ENCODE data around the gene GMPR2.
A peak's percentile ranks its signal among the peaks of the same experiment; 100 is the strongest.
"Not testable (repeated sequence)": the region's sequence is repeated elsewhere in the genome, so short reads cannot be mapped to it uniquely, and the experiment has no call there.

The GMPR2 gene

DNA sequence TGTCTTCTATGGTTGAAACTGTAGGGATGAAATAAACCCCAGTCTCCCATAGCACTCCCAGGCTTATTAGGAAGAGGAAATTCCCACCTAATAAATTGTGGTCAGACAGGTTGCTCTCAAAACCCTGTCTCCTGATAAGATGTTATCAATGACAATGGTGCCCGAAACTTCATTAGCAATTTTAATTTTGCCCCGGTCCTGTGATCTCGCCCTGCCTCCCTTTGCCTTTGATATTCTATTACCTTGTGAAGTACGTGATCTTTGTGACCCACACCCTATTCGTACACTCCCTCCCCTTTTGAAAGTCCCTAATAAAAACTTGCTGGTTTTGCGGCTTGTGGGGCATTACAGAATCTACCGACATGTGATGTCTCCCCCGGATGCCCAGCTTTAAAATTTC, 30.2 kb upstream of the GMPR2 start:
- peaks cover 65% of the 10 kb centered on the region for H3K36me3 ChIP-seq (ENCODE audit: control insufficient read depth, insufficient read depth, low read length)
- H3K27ac ChIP-seq (ENCODE audit: low read depth, low read length): peak overlapping the region; percentile 86; the same call in 1 of the 2 replicates
- H3K4me3 ChIP-seq (ENCODE audit: low read depth, low read length): peak overlapping the region; percentile 33; the same call in 1 of the 2 replicates
- H3K27me3 ChIP-seq (ENCODE audit: control insufficient read depth, insufficient read depth, low read length); H3K4me1 ChIP-seq (ENCODE audit: control insufficient read depth, insufficient read depth, low read length): not testable (repeated sequence)
- peaks cover 14% of the 10 kb centered on the region for H3K9me3 ChIP-seq (ENCODE audit: control insufficient read depth, insufficient read depth, low read depth, low read length)
- H3K9ac ChIP-seq (ENCODE audit: low read length): peak overlapping the region; percentile 57

DNA sequence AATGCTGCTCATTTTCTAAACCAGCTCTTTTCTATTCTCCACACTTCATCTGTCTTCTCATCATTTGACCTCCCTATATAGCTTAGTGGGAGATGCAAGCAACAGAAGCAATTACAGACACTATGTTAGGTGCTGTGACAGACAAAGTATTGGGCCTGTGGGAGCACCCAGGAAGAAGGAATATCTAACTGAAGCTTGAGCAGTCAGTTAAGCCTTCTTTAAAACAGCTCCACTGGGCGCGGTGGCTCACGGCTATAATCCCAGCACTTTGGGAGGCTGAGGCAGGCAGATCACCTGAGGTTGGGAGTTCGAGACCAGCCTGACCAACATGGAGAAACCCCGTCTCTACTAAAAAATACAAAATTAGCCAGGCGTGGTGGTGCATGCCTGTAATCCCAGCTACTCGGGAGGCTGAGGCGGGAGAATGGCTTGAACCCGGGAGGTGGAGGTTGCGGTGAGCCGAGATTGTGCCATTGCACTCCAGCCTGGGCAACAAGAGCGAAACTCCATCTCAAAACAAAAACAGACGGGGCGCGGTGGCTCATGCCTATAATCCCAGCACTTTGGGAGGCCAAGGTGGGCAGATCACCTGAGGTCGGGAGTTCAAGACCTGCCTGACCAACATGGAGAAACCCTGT, 29.4 kb upstream of the GMPR2 start:
- Histone ChIP-seq H3K36me3 (ENCODE audit: control insufficient read depth, insufficient read depth, low read length) (peaks cover 73% of the 10 kb centered on the region), H3K4me3 (ENCODE audit: low read depth, low read length) (peak overlapping the region; percentile 33), H3K9ac (ENCODE audit: low read length) (peak overlapping the region; percentile 57), H3K27ac (ENCODE audit: low read depth, low read length) (peak overlapping the region; percentile 86), H3K9me3 (ENCODE audit: control insufficient read depth, insufficient read depth, low read depth, low read length) (peaks cover 14% of the 10 kb centered on the region)
- H3K4me1 ChIP-seq (ENCODE audit: control insufficient read depth, insufficient read depth, low read length); H3K27me3 ChIP-seq (ENCODE audit: control insufficient read depth, insufficient read depth, low read length): not testable (repeated sequence)

DNA sequence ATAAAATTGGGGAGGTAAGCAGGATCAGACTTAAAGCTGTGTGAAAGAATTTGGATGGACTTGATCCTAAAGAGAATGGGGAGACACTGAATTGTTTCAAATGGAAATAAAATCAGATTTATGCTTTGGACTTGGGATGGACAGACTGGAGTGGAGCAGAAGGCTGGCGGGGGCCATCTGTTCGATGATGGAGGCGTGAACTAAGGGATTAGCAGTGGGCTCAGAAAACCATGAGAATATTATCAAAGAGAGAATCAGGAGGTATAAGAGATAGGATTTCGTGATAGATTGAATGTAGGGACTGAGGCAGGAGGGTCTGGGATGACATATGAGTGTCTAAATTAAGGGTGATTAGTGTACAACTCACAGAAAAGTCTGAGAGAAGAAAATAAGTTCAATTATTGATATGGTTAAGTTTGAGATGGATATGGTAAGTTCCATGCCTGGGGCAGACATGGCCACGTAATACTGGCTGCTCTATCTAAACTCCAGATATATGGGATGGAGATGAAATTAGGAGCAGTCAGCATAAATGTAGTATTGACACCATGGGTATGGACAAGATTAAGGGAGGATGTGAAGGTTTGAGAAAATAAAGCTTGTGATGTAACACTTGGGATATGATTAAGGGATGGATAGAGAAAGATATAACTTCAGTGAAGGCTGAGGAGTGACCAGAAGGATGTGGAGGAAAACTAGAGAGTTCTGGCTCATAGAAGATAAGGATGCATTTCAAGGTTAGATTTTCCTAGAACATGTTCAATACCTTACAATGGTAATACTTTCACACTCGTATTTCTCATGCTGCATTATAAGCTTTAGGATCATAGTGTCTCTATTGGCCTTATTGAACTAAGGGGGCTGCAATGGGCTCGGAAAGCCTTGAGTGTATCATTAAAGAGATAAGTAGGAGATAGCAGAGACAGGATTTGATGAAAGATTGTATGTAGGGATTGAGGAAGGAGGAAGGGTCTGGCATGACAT, 28.3 kb upstream of the GMPR2 start:
- Histone ChIP-seq H3K9me3 (ENCODE audit: control insufficient read depth, insufficient read depth, low read depth, low read length) (peaks cover 14% of the 10 kb centered on the region), H3K4me1 (ENCODE audit: control insufficient read depth, insufficient read depth, low read length) (peaks cover 5% of the 10 kb centered on the region), H3K4me3 (ENCODE audit: low read depth, low read length) (no peak overlapping the region), H3K9ac (ENCODE audit: low read length) (no peak overlapping the region), H3K27me3 (ENCODE audit: control insufficient read depth, insufficient read depth, low read length) (no peaks in the 10 kb centered on the region), H3K27ac (ENCODE audit: low read depth, low read length) (no peak overlapping the region), H3K36me3 (ENCODE audit: control insufficient read depth, insufficient read depth, low read length) (peaks cover 75% of the 10 kb centered on the region)

DNA sequence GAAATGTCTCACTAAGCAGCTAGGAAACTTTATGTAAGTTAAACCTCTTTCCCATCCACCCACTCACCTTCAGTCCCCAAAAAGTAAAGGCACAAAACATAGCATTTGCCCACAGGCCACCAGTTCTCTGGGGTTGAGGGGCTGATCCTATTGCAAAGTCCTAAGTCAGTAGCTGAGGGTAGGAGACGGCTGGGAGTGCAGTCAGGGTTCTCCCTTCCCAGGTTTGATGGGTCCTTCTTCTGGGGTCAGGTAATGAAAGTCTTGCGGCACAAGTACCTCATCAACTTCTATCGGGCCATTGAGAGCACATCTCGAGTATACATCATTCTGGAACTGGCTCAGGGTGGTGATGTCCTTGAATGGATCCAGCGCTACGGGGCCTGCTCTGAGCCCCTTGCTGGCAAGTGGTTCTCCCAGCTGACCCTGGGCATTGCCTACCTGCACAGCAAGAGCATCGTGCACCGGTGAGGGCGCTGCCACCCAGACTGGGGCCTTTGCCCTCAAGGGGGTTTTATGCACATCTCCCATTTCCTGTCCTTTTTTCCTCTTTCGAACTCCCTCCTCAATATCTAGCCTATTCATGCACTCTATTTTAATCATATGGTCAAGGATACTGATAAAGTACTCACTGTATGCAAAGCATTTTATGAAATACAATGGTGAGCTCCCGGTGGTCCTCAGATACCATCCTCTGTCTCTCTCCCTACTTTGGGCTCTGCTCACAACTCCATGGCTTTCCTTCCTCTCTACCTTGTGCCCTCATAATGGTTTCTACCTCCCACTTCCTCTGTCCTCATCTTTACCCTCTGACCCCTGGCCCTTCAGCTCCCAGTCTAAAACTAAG, 26.2 kb upstream of the GMPR2 start:
- Histone ChIP-seq H3K9ac (ENCODE audit: low read length) (no peak overlapping the region), H3K27ac (ENCODE audit: low read depth, low read length) (no peak overlapping the region), H3K4me3 (ENCODE audit: low read depth, low read length) (no peak overlapping the region), H3K27me3 (ENCODE audit: control insufficient read depth, insufficient read depth, low read length) (no peaks in the 10 kb centered on the region), H3K4me1 (ENCODE audit: control insufficient read depth, insufficient read depth, low read length) (peaks cover 5% of the 10 kb centered on the region), H3K36me3 (ENCODE audit: control insufficient read depth, insufficient read depth, low read length) (peaks cover 78% of the 10 kb centered on the region), H3K9me3 (ENCODE audit: control insufficient read depth, insufficient read depth, low read depth, low read length) (peaks cover 9% of the 10 kb centered on the region)

DNA sequence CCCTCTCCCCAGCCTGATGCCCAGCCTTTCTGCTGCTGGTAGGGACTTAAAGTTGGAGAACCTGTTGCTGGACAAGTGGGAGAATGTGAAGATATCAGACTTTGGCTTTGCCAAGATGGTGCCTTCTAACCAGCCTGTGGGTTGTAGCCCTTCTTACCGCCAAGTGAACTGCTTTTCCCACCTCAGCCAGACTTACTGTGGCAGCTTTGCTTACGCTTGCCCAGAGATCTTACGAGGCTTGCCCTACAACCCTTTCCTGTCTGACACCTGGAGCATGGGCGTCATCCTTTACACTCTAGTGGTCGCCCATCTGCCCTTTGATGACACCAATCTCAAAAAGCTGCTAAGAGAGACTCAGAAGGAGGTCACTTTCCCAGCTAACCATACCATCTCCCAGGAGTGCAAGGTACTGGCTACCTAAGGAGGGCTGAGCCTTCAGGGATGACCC, 25.6 kb upstream of the GMPR2 start:
- Histone ChIP-seq H3K9ac (ENCODE audit: low read length) (no peak overlapping the region), H3K27me3 (ENCODE audit: control insufficient read depth, insufficient read depth, low read length) (no peaks in the 10 kb centered on the region), H3K4me1 (ENCODE audit: control insufficient read depth, insufficient read depth, low read length) (peaks cover 5% of the 10 kb centered on the region), H3K9me3 (ENCODE audit: control insufficient read depth, insufficient read depth, low read depth, low read length) (peaks cover 5% of the 10 kb centered on the region; the same call in 1 of the 2 replicates), H3K4me3 (ENCODE audit: low read depth, low read length) (no peak overlapping the region), H3K36me3 (ENCODE audit: control insufficient read depth, insufficient read depth, low read length) (peaks cover 77% of the 10 kb centered on the region), H3K27ac (ENCODE audit: low read depth, low read length) (no peak overlapping the region)

DNA sequence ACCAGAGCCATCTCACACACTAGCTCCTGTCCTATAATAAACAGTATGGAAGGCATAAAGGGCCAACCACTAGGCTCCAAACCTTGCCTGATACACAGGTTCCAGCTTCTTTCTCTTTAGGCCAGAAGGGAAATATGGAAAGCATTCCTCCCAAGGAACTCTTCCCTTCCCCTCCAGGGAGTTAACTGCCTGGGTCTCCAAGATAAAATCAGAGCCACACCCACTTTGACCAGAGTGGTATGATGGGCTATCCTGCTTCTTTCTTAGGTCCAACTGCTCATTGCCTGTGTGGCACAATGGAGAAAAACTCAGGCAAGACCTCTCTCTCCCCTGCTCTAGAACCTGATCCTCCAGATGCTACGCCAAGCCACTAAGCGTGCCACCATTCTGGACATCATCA, 25.1 kb upstream of the GMPR2 start:
- H3K9me3 ChIP-seq (ENCODE audit: control insufficient read depth, insufficient read depth, low read depth, low read length): peaks cover 5% of the 10 kb centered on the region; the same call in 1 of the 2 replicates
- H3K27me3 ChIP-seq (ENCODE audit: control insufficient read depth, insufficient read depth, low read length): no peaks in the 10 kb centered on the region
- H3K4me3 ChIP-seq (ENCODE audit: low read depth, low read length): no peak overlapping the region
- H3K9ac ChIP-seq (ENCODE audit: low read length): no peak overlapping the region
- no peak overlapping the region for H3K27ac ChIP-seq (ENCODE audit: low read depth, low read length)
- H3K36me3 ChIP-seq (ENCODE audit: control insufficient read depth, insufficient read depth, low read length): peaks cover 76% of the 10 kb centered on the region
- peaks cover 5% of the 10 kb centered on the region for H3K4me1 ChIP-seq (ENCODE audit: control insufficient read depth, insufficient read depth, low read length)

DNA sequence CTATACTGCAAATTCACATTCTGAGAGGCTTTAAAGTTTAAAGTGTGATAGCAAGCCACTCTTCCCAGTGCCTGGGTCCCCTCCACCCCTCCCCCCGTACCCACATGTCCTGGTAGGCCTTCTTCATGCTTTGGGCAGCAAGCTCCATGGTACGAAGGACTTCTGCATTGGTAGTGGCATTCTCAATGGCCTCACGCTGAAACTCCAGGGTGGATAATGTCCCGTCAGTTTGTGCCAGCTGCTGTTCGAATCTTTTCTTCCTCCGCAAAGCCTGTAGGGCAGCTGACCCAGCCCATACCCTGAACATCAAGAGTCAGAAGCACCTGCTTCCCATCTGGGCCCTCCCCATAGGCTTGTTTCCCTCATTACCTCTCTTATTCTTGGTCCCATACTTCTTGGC, 21.4 kb upstream of the GMPR2 start:
- H3K27ac ChIP-seq (ENCODE audit: low read depth, low read length): no peak overlapping the region
- no peaks in the 10 kb centered on the region for H3K9me3 ChIP-seq (ENCODE audit: control insufficient read depth, insufficient read depth, low read depth, low read length)
- no peak overlapping the region for H3K9ac ChIP-seq (ENCODE audit: low read length)
- peaks cover 4% of the 10 kb centered on the region for H3K4me1 ChIP-seq (ENCODE audit: control insufficient read depth, insufficient read depth, low read length)
- H3K4me3 ChIP-seq (ENCODE audit: low read depth, low read length): no peak overlapping the region
- peaks cover 53% of the 10 kb centered on the region for H3K36me3 ChIP-seq (ENCODE audit: control insufficient read depth, insufficient read depth, low read length)
- H3K27me3 ChIP-seq (ENCODE audit: control insufficient read depth, insufficient read depth, low read length): no peaks in the 10 kb centered on the region

DNA sequence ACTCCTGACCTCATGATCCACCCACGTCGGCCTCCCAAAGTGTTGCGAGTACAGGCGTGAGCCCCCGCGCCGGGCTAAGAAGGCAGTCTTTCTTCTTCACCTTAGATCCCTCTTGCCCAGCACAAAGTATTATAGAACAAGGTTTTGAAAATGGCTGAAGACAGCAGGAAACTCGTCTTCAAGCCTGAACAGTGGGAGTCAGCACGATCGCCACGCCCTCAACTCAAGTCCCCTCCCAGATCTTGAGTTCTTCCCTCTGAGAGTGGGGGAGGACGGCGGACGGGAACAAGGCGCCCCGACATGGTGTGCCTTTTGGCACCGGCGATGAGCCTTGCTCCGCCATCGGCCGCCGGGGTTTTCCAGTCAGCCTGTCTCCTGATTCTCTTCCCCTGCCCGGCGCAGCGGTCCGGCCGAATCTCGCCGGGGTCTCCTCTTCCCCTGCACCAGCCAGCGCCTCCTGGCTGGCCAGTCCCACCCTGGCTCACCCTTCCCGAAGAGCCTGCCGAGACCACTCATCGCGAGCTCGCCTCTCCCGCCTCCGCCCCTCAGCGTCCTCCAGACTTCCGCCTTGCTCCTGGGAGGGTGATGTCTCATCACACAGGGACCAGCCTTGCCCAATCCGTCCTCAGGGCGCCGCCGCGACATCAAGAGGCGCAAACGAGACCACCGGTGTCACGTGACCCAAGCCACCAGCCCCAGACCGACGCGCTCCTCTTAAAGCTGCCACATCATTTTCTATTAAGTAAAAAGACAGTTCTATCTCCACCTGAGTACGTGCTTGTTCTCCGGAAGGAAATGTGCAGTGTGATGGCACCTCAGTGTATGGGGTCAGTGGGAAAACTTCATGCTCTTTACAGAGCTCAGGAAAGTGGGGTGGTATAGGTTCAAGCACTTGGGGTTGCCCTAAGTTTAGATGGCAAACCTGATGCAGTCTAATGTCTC, 19.5 kb upstream of the GMPR2 start, which contains the start of gene CHMP4A:
CHMP4A (minus strand) TSS at position 565 of the 942 bp plus-strand sequence; CDS start at position 516, 49 bp downstream.
- Histone ChIP-seq H3K4me1 (ENCODE audit: control insufficient read depth, insufficient read depth, low read length) (peaks cover 4% of the 10 kb centered on the region), H3K27ac (ENCODE audit: low read depth, low read length) (peak within 1 kb of the TSS; percentile 90), H3K9ac (ENCODE audit: low read length) (peak within 1 kb of the TSS; percentile 94), H3K36me3 (ENCODE audit: control insufficient read depth, insufficient read depth, low read length) (peaks cover 39% of the 10 kb centered on the region), H3K27me3 (ENCODE audit: control insufficient read depth, insufficient read depth, low read length) (no peaks in the 10 kb centered on the region), H3K4me3 (ENCODE audit: low read depth, low read length) (peak within 1 kb of the TSS; percentile 77), H3K9me3 (ENCODE audit: control insufficient read depth, insufficient read depth, low read depth, low read length) (no peaks in the 10 kb centered on the region)

DNA sequence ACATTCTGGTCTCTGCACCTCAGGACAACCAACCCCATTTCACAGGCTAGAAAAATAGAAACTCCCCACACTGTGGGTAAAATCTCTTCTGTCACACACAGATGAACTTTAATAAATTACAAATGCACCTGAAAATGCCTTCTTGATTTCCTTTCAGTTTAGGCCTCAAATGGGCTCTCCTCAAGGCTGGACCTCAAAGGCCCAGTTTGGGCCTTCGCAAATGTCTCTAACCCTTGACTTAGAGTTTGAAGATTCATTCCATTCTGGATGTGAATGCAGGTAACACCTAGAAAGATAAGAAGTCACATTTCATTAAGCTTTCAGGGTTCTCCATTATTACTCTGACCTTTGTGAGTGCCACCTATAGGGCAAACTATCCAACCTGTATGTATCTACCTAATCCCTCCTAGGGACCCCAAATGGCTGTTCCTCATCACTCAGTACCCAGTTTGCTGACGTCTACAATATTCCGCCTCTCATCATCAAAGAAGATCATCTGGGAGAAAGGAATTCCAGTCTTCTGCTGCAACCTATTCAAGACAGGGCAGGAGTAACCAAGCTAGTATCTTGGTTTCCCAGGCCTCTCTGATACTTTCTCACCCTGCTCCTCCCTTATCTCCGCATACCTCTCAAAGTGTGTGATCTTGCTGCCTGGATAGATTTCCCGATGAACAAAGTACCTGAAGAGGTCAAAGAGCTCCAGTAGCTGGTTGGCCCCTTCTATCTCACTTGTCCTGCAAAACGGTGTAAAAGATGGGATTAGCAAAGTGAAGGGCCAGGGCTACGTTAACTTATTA, 18.7 kb upstream of the GMPR2 start:
- Histone ChIP-seq H3K36me3 (ENCODE audit: control insufficient read depth, insufficient read depth, low read length) (peaks cover 34% of the 10 kb centered on the region), H3K27me3 (ENCODE audit: control insufficient read depth, insufficient read depth, low read length) (no peaks in the 10 kb centered on the region), H3K9me3 (ENCODE audit: control insufficient read depth, insufficient read depth, low read depth, low read length) (no peaks in the 10 kb centered on the region), H3K4me3 (ENCODE audit: low read depth, low read length) (peak overlapping the region; percentile 77), H3K4me1 (ENCODE audit: control insufficient read depth, insufficient read depth, low read length) (peaks cover 4% of the 10 kb centered on the region), H3K27ac (ENCODE audit: low read depth, low read length) (peak overlapping the region; percentile 7; the same call in 1 of the 2 replicates), H3K9ac (ENCODE audit: low read length) (peak overlapping the region; percentile 94)

All from HUES6 (cell line).